OCI-LY3 (cell line): ENCODE results near the gene FLG.

ENCODE experiments used
- CTCF ChIP-seq: fragments of 200-600, 300-600 bp; sonication (generic); IDR thresholded peaks from 2 replicates; pipeline ENCODE4 v1.5.1; 2014; ENCODE audit warnings: antibody characterized with exemption, low read length, low read depth
- EZH2phosphoT487 ChIP-seq: fragments of 200-600 bp; shearing (Covaris generic); IDR thresholded peaks from 2 replicates; pipeline ENCODE4 v1.6.1; 2018; ENCODE audit warnings: antibody characterized with exemption, mixed run types, low read depth

- no peak for TF ChIP-seq CTCF
- TF ChIP-seq EZH2phosphoT487 = no peak
These were observed 15.1 kb downstream of the FLG start for GRCh38 chr1:152309955-152310354.
